NT2/D1 (cell line): ENCODE results near the gene MPP3.

ENCODE experiments used
- DNase-seq: peaks from one replicate; pipeline ENCODE4 v3.0.0-alpha.2; 2011; ENCODE audit warnings: low read depth, low spot score
- H3K27me3 ChIP-seq: 2 replicates; pipeline ENCODE4 v1.6.0; 2011; ENCODE audit warnings: mild to moderate bottlenecking; ENCODE audit not compliant: insufficient read length, insufficient read depth
- H3K36me3 ChIP-seq: 2 replicates; pipeline ENCODE4 v1.6.1; 2011; ENCODE audit warnings: mild to moderate bottlenecking, low read length, mixed read lengths; ENCODE audit not compliant: insufficient read depth, insufficient read length
- H3K4me1 ChIP-seq: 2 replicates; pipeline ENCODE4 v1.5.1; 2011; ENCODE audit not compliant: insufficient read depth, insufficient read length
- H3K4me3 ChIP-seq: 2 replicates; pipeline ENCODE4 v1.5.1; 2011; ENCODE audit warnings: low read depth; ENCODE audit not compliant: insufficient read length
- H3K9ac ChIP-seq: 2 replicates; pipeline ENCODE4 v1.6.0; 2011; ENCODE audit warnings: low read depth; ENCODE audit not compliant: insufficient read length
- H3K9me3 ChIP-seq: 2 replicates; pipeline ENCODE4 v1.5.1; 2011; ENCODE audit warnings: mild to moderate bottlenecking, low read length; ENCODE audit not compliant: insufficient read depth
- SUZ12 ChIP-seq: IDR thresholded peaks from 2 replicates; pipeline ENCODE4 v1.6.1; 2011; ENCODE audit not compliant: insufficient read length, insufficient read depth; ENCODE audit errors: extremely low read depth
- YY1 ChIP-seq: IDR thresholded peaks from 2 replicates; pipeline ENCODE4 v1.6.1; 2011; ENCODE audit not compliant: insufficient read length, insufficient read depth
- ZNF274 ChIP-seq: IDR thresholded peaks from 2 replicates; pipeline ENCODE4 v1.6.1; 2011; ENCODE audit warnings: mild to moderate bottlenecking, low read depth, low read length

The MPP3 gene

DNA sequence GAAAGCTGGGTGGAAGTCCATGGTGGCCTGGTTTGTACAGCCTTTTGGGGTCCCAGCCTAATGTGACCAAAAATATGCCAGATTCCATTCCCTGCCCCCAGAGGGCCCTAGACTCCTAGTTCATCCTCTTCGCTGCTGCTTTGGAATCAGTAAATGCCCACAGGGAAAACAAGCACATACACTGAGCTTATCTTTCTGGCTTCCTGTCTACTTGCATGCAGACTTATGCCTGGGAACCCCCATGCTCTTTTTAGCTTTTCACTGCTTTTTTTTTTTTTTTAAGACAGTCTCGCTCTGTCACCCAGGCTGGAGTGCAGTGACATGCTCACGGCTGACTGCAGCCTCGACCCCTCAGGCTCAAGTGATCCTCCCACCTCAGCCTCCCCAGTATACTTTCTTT lies 7.9 kb upstream of the MPP3 start:
- DNase-seq, result no peak
- Histone ChIP-seq H3K27me3 (no peaks in the 10 kb centered on the region), H3K4me3 (no peak overlapping the region), H3K9me3 (no peaks in the 10 kb centered on the region), H3K4me1 (peaks cover 3% of the 10 kb centered on the region), H3K9ac (no peak overlapping the region), H3K36me3 (no peaks in the 10 kb centered on the region)
- TF ChIP-seq ZNF274 (no peak), YY1 (no peak), SUZ12 (no peak)

DNA sequence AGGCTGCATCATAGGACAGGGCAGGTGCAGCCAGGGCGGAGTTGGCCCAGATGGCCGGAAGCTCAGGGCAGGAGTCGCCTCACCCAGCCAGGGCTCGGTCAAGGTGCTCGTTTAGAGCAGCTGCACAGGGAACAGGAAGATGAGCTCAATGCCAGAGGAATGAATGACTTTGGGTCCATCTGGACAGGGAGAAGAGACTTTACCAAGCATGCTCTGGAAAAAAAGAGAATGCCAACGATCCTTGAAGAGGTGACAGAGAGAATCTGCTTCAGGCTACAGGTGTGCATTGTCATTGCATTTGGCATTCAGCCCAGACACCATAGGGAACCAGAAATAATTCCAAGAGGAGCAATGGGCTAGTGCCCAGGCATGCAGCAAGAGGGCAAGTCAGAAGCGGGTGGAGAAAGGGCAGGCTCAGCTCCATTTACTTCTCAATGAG lies 6.7 kb upstream of the MPP3 start:
- H3K4me1 ChIP-seq, result peaks cover 3% of the 10 kb centered on the region
- TF ChIP-seq YY1 (no peak), ZNF274 (no peak), SUZ12 (no peak)
- H3K4me3 ChIP-seq, result no peak overlapping the region
- H3K9me3 ChIP-seq, result peaks cover 3% of the 10 kb centered on the region; the same call in 1 of the 2 replicates
- no peak overlapping the region for H3K9ac ChIP-seq
- peaks cover under 1% of the 10 kb centered on the region for H3K27me3 ChIP-seq
- no peaks in the 10 kb centered on the region for H3K36me3 ChIP-seq
- no peak for DNase-seq

DNA sequence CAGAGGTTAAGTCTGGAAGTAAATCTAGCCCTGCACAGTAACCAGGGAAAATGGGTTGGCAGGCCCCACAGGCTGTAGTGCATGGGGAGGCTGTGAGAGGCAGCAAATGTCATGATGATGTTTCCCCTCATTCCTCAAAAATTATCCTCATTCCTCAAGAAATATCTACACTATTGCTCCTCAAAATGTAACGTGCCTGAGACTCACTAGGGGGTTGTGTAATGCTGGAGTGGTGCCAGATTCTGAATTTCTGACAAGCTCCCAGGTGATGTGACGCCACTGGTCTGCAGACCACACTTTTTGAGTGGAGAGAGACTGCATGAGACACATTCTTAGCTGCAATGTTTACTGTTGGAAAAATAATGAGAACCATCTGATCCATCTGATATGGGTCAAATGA lies 1.2 kb upstream of the MPP3 start:
- no peak for DNase-seq
- Histone ChIP-seq H3K27me3 (peaks cover 16% of the 10 kb centered on the region), H3K4me3 (no peak overlapping the region)

DNA sequence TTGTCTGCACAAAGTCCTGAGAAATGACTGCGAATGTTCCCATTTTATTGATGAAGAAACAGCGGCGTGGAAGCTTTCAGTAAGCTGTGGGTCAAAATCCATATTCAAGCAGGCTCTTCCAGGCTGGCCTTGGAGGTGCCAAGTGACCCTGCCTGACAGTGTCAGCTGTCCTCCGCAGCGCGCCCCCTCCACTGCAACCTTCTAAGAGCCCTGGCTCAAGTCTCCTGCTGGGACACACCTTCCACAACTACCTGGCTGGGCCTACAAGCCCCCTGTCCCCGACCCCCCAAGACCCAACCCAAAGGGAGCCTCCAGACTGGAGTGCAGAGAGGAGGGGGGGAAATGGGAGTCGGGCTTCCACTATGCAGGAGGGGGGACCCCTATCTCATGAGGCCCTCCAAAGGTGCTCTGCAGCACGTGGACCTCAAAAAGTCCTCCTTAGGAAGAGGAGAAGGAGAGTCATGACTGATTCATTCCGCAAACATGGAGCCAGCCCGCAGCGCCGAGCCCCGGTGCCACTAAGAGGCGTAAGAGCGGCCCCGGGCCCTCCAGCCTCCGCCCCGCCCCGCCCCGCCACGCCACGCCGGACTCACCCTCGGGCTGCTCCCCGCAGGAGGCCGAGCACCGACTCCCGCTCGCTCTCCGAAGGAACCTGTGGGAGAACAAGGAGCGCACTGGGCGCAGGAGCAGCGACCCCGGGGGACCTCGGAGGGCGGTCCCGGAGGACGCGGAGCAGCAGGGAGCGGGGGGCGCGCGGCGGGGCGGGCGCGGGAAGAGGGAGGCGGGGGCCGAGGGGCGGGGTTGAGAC lies 574 bp downstream of the MPP3 start:
- Histone ChIP-seq H3K4me3 (peak overlapping the region; percentile 70), H3K4me1 (peaks cover 11% of the 10 kb centered on the region), H3K27me3 (peaks cover 16% of the 10 kb centered on the region), H3K36me3 (peaks cover 45% of the 10 kb centered on the region), H3K9ac (peak overlapping the region; percentile 81), H3K9me3 (peaks cover 11% of the 10 kb centered on the region)
- DNase-seq, result no peak
- no peak for TF ChIP-seq YY1
- TF ChIP-seq ZNF274, result no peak
- no peak for TF ChIP-seq SUZ12

More for the DNA sequence above, 1.2 kb upstream of the MPP3 start:
- no peak for TF ChIP-seq SUZ12
- no peak for TF ChIP-seq YY1
- peaks cover 11% of the 10 kb centered on the region for H3K4me1 ChIP-seq
- H3K36me3 ChIP-seq, result peaks cover 28% of the 10 kb centered on the region
- peaks cover 11% of the 10 kb centered on the region for H3K9me3 ChIP-seq
- no peak overlapping the region for H3K9ac ChIP-seq

DNA sequence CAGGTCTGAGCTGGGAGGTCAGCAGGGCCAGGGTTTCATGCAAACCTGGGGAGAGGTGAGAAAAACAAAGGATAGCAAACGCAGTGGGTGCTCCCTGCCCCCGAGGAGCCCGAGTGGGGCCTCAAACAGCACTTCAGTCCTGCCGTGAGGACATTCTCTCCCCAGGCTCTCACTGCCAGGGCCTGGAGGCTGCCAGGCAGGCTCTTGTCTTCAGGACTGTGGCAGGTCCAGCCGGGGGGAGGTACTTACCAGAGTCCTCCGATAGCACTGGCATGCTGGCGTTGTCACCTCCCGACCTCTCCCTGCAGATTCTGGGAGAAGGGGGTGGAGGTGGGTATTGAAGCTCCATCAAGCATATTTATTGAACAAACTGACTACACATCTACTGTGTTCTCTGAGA lies 1.3 kb downstream of the MPP3 start:
- peaks cover 11% of the 10 kb centered on the region for H3K4me1 ChIP-seq
- peak overlapping the region; percentile 65 for H3K9ac ChIP-seq
- H3K9me3 ChIP-seq, result peaks cover 11% of the 10 kb centered on the region
- no peak for DNase-seq
- H3K4me3 ChIP-seq, result peak overlapping the region; percentile 70
- peaks cover 46% of the 10 kb centered on the region for H3K36me3 ChIP-seq
- TF ChIP-seq SUZ12, result no peak
- TF ChIP-seq YY1, result no peak
- TF ChIP-seq ZNF274, result no peak
- peaks cover 16% of the 10 kb centered on the region for H3K27me3 ChIP-seq

DNA sequence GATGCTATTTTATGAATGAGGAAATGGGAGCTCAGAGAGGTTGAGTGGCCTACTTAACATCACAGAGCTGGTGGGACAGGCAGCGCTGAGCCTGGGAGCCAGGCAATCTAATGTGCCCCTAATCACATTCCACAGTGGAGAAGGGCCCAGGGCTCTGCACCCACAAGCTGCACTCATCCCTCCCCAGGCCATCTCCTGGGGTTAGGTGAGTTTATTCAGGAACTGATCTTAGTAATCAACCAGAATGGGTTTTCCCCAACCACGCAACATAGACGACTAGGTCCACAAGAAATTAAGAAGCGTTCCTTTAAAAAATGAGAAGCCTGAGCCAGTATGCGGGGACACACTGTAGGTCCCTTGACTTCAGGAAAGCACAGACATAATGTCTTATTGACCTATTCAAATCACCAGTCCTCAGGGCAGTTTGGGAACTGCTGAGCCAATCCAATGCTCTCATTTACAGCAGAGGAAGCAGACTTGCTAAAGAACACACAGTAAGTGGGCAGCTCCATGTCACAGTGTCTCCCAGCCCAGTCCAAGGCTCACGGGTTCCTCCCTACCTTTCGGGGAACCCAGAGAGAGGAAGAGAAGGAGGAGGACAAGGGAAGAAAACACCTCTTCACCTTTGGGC lies 2.3 kb downstream of the MPP3 start:
- no peak for TF ChIP-seq ZNF274
- TF ChIP-seq YY1, result no peak
- no peak for TF ChIP-seq SUZ12
- Histone ChIP-seq H3K36me3 (peaks cover 55% of the 10 kb centered on the region), H3K9me3 (peaks cover 11% of the 10 kb centered on the region), H3K4me1 (peaks cover 11% of the 10 kb centered on the region), H3K4me3 (no peak overlapping the region), H3K9ac (no peak overlapping the region), H3K27me3 (peaks cover 16% of the 10 kb centered on the region)
- no peak for DNase-seq

DNA sequence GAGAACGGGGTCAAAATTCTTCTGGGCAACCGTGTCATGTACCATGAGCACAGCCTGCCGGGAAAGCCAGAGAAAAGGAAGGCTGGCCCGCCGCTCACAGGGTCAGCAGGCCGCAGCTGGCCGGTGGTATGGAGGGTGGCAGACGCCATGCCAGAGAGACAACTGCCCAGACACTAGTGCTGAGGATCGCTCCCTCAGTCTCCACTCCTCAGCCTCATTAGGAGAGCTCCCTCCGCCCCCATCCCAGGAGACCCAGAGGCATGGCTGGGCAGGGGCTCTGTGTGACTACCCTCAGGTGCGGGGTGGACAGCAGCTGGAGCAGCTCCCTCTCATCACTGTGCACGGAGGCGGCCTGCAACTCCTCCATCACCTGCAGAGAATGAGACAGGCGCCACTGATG lies 3.2 kb downstream of the MPP3 start:
- no peak overlapping the region for H3K9ac ChIP-seq
- TF ChIP-seq SUZ12, result no peak
- TF ChIP-seq YY1, result no peak
- TF ChIP-seq ZNF274, result no peak

More for the DNA sequence above, 3.2 kb downstream of the MPP3 start:
- Histone ChIP-seq H3K27me3 (peaks cover 16% of the 10 kb centered on the region), H3K36me3 (peaks cover 64% of the 10 kb centered on the region), H3K9me3 (peaks cover 9% of the 10 kb centered on the region), H3K4me1 (peaks cover 11% of the 10 kb centered on the region), H3K4me3 (no peak overlapping the region)
- no peak for DNase-seq
